Tibial artery (tissue), 4 donors: ENCODE results near the gene FAM81A.

Experiments used
- DNase-seq, 2 donors: peaks; one replicate each; pipeline ENCODE4 v3.0.0-alpha.2; 2019
- H3K27ac ChIP-seq, 2 donors: fragments of 200-600 bp; sonication (generic) in 1 of 2; 1 replicate in 1 of 2; 2 replicates in 1 of 2; pipeline ENCODE4 v1.5.1; 2018 to 2019; ENCODE audit warnings: mild to moderate bottlenecking in 1 of 2
- H3K27me3 ChIP-seq, 2 donors: fragments of 200-600 bp; sonication (generic) in 1 of 2; one replicate each; pipeline versions ENCODE4 v1.5.1 to v1.6.0; 2016 to 2019
- H3K36me3 ChIP-seq, 3 donors: fragments of 200-600 bp; sonication (generic) in 2 of 3; one replicate each; pipeline ENCODE4 v1.5.1; 2016 to 2019; ENCODE audit warnings: mild to moderate bottlenecking in 2 of 3
- H3K4me1 ChIP-seq, 4 donors: fragments of 200-600 bp; sonication (generic) in 2 of 4; 1 replicate in 3 of 4; 2 replicates in 1 of 4; pipeline ENCODE4 v1.5.1; 2016 to 2019
- H3K4me3 ChIP-seq, 2 donors: fragments of 200-600 bp; sonication (generic) in 1 of 2; 1 replicate in 1 of 2; 2 replicates in 1 of 2; pipeline ENCODE4 v1.5.1; 2018 to 2019; ENCODE audit warnings: mild to moderate bottlenecking in 2 of 2
- H3K9me3 ChIP-seq, 3 donors: fragments of 200-600 bp; sonication (generic) in 1 of 3; one replicate each; pipeline ENCODE4 v1.5.1; 2016 to 2019
- intact Hi-C: fragments of 100-400 bp; cut with DNase I; formaldehyde crosslinking; loops from one replicate; pipeline ENCODE4 v1.15.0; 2023; ENCODE audit warnings: low total_unique reads
- TF ChIP-seq, protein P1 (sequence below), 2 experiments: fragments of 200-600 bp in 1 of 2; fragments of 450-650 bp in 1 of 2; IDR thresholded peaks; one replicate each; pipeline ENCODE4 v1.5.1; 2017 to 2019; ENCODE audit warnings: antibody characterized with exemption in 2 of 2, mild to moderate bottlenecking in 1 of 2, moderate library complexity in 1 of 2

The FAM81A gene

DNA sequence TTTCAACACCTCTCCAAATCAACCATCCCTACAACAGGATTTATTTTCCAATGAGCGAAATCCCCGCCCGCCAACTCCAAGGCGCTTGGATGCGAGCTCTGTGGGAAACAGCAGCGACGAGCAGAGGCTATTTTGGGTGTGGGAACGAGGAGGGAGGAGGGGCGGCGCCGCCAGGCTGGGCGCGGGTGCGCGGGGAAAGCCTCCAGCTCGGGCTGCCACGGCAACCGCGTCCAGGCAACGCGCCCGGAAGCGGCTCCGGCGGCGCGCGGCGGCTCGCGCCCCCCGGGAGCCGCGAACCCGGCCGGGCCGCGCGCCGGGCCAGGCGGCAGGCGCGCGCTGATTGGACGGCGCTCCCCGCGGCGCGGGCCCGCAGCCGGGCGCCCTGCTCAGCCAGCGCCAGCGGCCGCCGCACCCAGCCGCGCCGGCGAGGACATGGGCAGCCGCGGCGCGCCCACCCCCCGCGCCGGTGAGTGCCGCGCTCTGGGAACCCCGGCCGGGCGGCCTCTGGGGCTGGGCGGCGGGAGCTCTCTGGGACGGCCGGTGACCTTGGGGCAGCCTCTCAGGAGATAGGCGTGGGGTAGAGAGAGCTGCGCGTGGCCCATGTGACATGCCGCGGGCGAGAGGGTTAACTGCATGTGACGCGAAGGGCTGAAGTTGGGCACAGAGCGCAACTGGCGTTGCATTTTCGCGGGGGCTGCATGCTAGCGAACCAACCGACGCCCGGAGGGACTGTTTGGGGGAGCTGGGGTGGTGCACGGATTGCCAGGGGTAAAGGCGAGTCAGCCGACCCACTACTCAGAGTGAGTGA is at the start of gene FAM81A:
FAM81A (plus strand) TSS at position 370 of the 808 bp plus-strand sequence. CDS start 20,441 bp downstream, outside the sequence.
- intact Hi-C loops: no loop called here
- Histone ChIP-seq H3K9me3 (no peaks in the 10 kb centered on the region), H3K36me3 (no peaks in the 10 kb centered on the region), H3K27ac (peak within 1 kb of the TSS; percentile 38 to 53), H3K4me3 (peak within 1 kb of the TSS; percentile 55 to 71), H3K27me3 (no peaks in the 10 kb centered on the region), H3K4me1 (peaks cover 0 to 19% (median 14%) of the 10 kb centered on the region in 4 donors)
- DNase-seq: peak; percentile 70 to 92
- TF ChIP-seq, protein P1, sequence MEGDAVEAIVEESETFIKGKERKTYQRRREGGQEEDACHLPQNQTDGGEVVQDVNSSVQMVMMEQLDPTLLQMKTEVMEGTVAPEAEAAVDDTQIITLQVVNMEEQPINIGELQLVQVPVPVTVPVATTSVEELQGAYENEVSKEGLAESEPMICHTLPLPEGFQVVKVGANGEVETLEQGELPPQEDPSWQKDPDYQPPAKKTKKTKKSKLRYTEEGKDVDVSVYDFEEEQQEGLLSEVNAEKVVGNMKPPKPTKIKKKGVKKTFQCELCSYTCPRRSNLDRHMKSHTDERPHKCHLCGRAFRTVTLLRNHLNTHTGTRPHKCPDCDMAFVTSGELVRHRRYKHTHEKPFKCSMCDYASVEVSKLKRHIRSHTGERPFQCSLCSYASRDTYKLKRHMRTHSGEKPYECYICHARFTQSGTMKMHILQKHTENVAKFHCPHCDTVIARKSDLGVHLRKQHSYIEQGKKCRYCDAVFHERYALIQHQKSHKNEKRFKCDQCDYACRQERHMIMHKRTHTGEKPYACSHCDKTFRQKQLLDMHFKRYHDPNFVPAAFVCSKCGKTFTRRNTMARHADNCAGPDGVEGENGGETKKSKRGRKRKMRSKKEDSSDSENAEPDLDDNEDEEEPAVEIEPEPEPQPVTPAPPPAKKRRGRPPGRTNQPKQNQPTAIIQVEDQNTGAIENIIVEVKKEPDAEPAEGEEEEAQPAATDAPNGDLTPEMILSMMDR (IDR thresholded peaks at IDR 0.05): no peak

DNA sequence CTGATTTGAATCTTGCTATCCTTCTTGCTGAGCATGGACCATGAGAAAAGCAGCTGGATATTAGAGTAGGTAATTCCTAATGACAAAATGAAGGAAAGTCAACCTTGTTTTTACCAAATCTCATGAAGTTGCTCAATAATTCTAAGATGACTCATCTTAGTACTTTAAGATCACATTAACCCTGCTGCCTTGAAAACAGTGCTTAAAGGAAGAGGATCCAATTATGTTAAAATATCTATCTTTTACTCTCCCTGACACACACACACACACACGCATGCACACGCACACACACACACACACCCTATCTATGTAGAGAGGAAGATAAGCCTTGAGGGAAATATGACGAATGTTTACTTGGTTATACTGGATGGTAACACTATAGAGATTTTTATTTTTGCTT is 49.3 kb upstream of the FAM81A start:
- intact Hi-C loops: no loop called here
- no peak for DNase-seq
- Histone ChIP-seq H3K27me3 (no peaks in the 10 kb centered on the region), H3K27ac (no peak overlapping the region), H3K36me3 (peaks cover 0 to 9% (median 0%) of the 10 kb centered on the region in 3 donors), H3K9me3 (no peaks in the 10 kb centered on the region), H3K4me1 (peaks cover 0 to 6% (median 1%) of the 10 kb centered on the region in 4 donors), H3K4me3 (no peak overlapping the region)
- TF ChIP-seq, protein P1 (IDR thresholded peaks at IDR 0.05): no peak

DNA sequence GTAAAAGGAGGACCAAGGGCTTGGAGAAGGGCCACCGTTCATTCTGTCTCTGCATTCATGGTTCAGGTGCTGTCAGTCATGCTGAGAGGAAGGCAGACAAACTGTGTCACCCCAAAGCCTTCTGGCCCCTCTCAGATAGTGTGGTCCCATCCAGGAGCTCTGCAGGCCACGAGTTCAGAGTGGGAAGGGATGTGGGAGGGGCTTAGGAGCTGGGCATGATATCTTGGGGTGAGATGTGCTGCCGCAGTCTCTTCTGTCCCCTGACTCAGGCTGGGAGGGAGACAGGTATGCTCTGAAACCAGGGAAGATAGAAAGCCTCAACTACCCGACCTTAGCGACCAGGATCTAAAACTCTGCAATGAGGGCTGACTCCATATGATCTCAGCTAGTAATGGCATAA is 45.7 kb upstream of the FAM81A start:
- Histone ChIP-seq H3K4me3 (no peak overlapping the region), H3K4me1 (peaks cover 0 to 6% (median 1%) of the 10 kb centered on the region in 4 donors), H3K36me3 (no peaks in the 10 kb centered on the region), H3K27me3 (no peaks in the 10 kb centered on the region), H3K27ac (no peak overlapping the region), H3K9me3 (no peaks in the 10 kb centered on the region)
- no peak for DNase-seq
- TF ChIP-seq, protein P1 (IDR thresholded peaks at IDR 0.05): no peak
- intact Hi-C loops: no loop called here

DNA sequence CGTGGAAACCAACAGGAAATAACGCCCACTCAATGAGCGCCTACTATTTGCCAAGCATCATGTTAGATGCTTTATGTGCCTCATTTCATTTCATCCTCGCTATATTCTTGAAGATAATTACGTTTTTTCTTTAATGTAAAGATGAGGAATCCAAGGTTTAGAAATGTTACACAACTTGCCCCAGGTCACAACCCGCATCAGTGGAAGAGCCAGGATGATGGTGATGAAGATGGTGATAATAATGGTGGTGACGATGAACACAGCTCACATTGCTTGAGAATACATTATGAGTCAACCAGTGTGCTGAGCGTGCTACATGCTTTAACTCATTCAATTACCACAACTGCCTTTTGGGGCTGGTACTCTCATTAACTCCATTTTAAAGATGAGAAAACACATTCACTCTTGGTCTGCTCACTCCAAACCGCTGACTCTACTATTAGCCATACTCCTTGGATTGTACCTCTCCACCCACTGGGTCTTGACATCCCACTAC is 43.8 kb upstream of the FAM81A start:
- no peak for DNase-seq
- intact Hi-C loops: no loop called here
- H3K27me3 ChIP-seq: no peaks in the 10 kb centered on the region
- H3K27ac ChIP-seq: no peak overlapping the region
- no peaks in the 10 kb centered on the region for H3K36me3 ChIP-seq
- no peak overlapping the region for H3K4me3 ChIP-seq
- TF ChIP-seq, protein P1 (IDR thresholded peaks at IDR 0.05): no peak
- H3K9me3 ChIP-seq: no peaks in the 10 kb centered on the region
- H3K4me1 ChIP-seq: no peaks in the 10 kb centered on the region

DNA sequence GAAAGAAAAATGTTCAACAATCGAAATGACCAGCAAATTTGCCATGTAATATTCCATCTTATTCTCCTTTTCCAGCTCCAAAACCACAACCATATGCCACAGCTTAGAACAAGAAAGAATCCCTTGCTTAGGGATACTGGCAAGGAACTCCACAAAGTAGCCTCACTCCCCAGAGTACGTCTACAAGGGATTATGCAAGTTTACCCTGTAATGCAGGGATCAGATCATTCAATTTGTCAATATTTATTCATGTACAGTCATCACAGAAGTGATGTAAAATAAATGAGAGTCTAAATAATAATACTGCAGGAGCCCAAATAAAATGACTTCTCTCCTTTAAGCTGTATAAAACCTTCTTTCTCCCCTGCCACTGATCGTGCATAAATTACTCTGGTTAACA is 41.8 kb upstream of the FAM81A start:
- Histone ChIP-seq H3K4me1 (no peaks in the 10 kb centered on the region), H3K36me3 (no peaks in the 10 kb centered on the region), H3K4me3 (no peak overlapping the region), H3K27ac (no peak overlapping the region), H3K27me3 (no peaks in the 10 kb centered on the region), H3K9me3 (no peaks in the 10 kb centered on the region)
- DNase-seq: no peak
- intact Hi-C loops: no loop called here
- TF ChIP-seq, protein P1 (IDR thresholded peaks at IDR 0.05): no peak
